Ramos (cell line): ENCODE results near the gene IDH3G.

Experiments
- in situ Hi-C: fragments of 300-500 bp; cut with MboI; formaldehyde crosslinking; loops from one replicate; pipeline ENCODE4 v1.14.3; 2022; ENCODE audit warnings: low sequenced_read_pairs; ENCODE audit not compliant: unreplicated experiment

The IDH3G gene

DNA sequence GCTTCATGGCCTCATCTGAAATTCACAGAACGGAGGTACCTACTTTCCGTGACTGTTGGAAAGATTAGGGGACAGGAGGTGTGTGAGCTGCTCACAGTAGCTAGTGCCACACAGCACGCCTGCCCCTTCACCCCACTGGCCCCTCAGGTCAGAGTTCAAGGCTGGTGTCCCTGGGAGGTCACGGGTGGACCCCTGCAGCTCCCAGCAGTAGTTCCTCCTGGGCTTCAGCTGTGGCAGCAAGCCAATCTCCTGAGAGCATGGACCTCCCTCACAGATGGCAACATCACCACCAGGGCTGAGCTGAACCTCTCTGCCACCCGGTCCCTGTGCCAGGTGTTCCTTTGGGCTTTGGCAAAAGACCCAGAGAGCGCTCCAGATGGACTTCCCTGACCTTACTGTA is 1.8 kb downstream of the IDH3G start:
- in situ Hi-C loops = loop anchor here (10.0 kb wide), 1 partner anchor 142 kb away; the partner anchor contains the start of gene NAA10

DNA sequence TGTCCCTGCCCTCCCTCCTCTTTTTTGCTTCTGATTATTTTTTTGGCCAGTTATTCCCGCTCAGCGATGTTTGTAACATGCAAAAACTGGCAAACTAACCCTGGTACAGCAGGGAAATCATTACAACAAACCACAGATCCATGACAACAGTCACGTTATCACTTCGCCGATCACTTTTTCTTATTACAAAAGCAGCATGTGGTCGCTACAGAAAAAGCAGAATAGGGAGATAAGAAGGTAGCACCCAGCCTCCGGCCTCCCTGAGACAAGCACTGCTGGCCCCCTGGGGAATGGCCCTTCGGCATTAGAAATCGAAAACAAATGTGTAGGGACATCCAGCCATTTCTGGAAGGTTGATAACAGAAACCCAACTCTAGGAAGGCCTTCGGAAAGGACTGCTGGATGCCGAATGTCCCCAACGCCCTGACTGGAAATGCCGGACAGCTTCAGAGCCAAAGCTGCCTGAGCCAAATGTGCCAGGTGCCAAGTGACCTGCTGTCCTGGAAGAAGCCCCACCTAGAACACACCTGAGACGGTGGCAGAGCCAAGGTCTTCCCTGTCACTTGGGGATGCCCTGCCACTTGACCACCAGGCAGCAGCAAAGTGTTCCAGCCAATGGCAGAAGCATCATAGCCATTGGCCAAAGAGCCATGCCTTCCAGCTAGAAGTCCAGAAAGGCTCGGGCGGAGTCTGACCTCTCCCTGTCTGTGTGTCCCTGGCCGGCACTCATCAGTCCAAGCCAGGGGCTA is 2.9 kb downstream of the IDH3G start:
- in situ Hi-C loops = loop anchor here (10.0 kb wide), 1 partner anchor 144 kb away; the partner anchor contains the start of gene NAA10

DNA sequence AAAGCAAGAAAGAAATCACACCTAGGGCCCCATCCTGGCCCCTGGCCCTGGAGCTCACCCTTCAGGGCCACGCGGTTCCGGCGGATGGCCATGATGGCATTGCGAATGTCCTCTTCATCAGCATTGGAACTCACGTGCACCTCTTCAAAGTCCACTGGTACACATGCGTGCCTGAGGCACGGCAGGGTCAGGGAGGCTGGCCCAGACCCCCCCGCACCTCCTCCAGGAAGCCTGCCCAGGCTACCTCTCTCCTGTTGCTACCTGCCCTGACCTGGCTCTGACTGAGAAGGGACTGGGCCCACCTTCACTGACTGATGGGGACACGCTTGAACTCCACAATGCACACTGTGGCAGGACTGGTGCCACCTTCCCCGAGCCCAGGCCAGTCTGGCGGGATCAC is 4.5 kb downstream of the IDH3G start:
- in situ Hi-C loops = loop anchor here (10.0 kb wide), 1 partner anchor 145 kb away; the partner anchor contains the start of gene NAA10

DNA sequence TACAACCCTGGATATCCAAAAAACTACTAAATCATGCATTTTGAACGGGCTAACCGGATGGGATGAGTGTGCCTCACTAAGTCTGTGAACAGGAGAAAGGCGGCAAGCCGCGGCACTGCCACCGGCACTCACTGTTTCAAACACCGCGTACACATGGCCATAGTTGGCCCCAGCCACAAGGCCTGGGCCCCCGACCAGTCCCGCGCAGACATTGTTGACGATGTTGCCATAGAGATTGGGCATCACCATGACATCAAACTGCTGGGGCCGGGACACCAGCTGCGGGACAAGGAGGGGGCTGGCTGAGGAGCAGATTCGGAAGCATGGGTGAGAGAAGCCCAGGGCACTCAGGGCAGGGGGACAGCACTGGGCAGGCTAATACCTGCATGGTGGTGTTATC is 7.5 kb downstream of the IDH3G start:
- in situ Hi-C loops = no loop called here

DNA sequence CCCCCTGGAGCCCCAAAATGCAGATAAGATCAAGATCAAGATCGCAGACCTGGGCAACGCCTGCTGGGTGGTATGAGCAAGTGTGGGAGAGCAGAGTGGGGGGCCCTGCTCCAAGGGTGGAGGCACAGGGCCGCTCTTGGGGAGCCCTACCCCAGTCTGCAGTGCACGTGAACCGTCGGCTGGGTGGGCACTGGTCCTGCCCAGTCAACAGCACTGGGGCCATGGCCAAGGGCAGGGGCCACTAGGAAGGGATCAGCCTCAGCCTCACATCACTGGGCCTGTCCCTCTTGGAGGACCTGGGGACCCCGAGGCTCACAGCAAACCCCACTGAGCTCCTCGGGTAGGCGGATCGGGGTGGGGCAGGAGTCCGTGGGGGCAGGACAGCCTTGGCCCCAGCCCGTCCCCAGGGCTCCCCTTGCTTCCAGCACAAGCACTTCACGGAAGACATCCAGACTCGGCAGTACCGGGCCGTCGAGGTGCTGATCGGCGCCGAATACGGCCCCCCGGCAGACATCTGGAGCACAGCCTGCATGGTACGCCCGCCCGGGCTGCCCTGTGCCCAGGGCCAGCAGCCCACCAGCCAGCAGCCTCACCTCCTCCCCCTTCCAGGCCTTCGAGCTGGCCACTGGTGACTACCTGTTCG is 9.7 kb downstream of the IDH3G start:
- in situ Hi-C loops = no loop called here

DNA sequence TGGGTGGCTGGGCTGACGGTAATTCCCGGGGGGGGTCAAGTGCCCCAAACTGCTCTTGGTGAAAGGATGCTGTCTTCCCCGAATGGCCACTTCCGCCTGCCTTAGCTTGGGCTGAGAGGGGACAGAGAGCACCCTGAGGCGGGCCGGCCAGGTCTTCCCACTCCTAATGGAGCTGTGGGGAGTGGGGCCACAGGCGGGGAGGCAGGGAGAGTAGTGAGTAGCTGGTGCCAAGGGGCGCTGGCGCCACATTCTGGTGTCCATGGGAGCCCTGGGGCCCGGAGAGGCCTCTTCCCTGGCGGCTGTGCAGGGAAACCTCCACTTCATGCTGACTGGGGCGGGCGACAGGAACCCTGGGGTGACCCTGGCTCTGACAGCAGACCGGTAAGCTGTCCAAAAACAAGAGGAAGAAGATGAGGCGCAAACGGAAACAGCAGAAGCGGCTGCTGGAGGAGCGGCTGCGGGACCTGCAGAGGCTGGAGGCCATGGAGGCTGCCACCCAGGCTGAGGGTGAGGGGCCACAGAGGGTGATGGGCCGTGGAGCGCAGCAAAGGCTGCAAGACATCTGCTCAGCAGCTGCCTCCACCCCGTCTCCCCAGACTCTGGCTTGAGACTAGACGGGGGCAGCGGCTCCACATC is 10.7 kb downstream of the IDH3G start:
- in situ Hi-C loops = no loop called here

DNA sequence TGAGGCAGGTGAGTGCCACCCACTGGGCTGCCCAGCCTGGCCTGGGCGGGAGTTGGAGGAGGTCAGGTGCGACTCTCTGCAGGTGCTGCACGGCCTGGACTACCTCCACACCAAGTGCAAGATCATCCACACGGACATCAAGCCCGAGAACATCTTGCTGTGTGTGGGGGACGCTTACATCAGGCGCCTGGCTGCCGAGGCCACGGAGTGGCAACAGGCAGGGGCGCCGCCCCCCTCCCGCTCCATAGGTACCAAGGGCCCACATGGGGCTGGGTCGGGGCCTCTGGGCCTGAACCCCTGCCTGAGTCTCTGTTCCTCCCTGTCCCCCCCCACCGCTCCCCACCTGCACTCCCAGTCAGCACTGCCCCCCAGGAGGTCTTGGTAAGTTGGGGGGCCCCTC is 11.3 kb downstream of the IDH3G start:
- in situ Hi-C loops = no loop called here

DNA sequence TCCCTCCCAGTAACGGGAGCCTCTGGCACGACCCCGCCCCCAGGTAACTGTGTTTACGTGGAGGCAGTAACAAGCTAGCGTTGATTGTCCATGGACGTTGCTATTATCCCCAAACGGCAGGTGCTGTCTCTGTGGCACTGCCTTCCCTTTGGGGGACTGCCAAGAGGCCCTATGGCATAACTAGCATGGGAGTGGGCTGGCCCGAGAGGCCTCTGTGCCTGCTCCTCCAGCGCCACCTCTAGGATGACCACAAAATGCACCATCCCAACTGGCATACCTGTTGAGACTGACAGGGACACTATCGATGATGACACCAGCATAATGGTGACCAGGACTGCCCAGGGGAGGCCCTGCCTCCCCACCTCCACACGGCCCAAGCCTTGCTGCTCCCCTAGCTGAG is 11.9 kb downstream of the IDH3G start:
- in situ Hi-C loops = no loop called here

DNA sequence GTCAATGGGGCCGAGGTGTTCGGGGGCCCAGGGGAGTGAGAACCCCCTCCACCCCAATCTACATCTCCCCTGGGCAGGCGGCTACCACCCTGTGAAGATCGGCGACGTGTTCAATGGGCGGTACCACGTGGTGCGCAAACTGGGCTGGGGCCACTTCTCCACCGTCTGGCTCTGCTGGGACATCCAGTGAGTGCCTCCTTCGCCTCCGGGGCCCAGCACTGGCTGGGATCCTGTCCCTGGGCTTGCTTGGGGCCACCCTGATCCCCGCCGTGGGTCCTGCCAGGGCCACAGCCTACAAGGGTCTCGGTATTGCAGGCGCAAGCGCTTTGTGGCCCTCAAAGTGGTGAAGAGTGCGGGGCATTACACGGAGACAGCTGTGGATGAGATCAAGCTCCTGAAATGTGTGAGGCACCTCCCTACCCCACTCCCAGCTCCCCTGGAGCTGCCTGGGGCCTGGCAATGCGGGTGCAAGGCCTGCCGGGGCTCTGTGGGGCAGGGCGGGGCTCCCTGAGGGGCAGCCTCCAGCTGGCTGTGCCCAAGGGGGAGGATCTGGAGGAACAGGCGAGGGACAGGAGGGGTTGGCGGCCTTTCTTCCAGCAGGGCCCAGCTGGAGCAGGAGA is 12.6 kb downstream of the IDH3G start:
- in situ Hi-C loops = no loop called here

DNA sequence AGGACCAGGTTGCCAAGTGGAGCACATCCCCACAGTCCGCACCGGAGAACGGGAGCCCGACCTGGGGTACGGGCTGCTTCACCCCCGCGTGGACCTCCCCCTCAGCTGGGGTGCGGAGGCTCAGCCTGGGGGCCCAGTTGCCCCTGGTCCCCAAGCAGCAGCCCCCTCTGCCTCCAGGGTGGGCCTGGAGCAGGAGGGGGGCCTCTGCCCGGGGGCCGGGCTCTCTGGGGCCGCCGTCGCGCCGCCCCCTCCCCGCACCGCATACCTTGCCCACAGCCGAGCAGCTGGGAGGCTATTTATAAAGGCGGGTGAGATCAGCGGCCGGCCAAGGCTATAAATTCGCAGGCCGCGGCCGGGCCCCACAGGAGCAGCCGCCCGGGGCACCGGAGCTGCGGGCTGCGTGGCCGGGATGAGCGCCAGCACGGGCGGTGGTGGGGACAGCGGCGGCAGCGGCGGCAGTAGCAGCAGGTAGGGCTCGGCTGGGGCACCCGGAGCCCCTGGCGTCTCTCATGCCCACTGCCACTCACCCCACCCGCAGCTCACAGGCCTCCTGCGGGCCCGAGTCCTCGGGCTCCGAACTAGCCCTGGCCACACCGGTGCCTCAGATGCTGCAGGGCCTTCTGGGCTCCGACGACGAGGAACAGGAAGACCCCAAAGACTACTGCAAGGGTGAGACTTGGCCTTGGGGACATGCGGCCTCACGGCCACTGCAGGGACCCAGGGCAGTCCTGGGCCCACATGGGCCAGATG is 13.3 kb downstream of the IDH3G start, which contains the start of gene SRPK3:
SRPK3 (plus strand) TSS at position 364 of the 750 bp plus-strand sequence; CDS start at position 410, 46 bp downstream.
- in situ Hi-C loops = no loop called here

DNA sequence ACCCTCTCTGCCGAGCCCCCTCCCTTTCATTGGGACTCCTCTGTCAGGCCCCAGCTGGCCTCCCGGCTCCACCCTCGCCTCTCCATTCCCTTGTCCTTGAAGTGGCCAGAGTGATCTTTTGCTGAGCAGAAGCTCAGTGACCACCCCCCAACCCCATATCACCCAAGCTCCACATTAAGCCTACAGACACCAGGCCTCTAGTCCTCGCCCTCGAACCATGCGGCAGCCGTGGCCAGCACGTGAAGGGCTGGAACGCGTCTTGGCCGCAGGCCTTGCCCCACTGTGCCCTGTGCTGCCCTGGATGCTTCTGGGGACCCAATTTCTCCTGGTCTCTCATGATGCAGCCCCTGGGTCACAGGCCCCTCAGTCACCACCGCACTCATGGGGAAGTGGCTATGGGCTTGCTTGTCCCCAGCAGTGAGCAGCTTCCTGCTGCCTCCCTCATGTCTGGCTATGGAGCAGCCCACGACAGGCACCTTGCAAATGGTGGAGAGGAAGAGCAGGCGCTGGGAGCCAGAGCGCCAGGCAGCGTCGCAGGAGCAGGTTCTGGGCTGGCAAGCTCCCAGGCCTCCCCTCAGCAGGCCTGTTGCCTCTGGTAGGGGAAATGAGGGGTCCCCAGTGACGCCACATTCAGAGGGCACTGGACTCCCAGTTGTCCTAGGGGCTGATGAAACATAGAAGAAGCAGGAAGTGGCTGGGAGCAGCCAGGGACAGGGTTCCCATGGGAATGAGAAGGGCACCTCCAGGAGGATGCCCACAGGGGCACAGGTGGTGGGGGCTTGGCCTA is 14.1 kb downstream of the IDH3G start:
- in situ Hi-C loops = no loop called here

DNA sequence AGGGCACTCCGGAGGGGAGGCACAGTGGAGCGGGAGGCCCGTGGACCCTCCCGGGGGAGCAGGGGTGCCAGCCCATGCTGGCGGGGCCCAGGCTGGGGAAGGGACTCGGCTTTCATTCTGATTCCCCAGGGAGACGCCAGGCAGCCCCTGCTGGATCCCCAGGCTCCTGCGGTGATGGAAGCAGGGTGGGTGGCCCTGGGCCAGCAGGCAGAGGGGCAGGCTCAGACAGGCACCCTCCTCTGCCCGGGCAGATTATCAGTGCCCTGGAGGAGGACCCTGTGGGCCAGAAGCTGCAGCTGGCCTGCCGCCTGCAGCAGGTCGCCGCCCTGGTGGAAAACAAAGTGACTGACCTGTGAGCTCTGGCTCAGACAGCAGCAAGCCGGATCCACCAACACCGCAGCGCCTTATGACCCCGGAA is 15.5 kb downstream of the IDH3G start:
- in situ Hi-C loops = no loop called here

DNA sequence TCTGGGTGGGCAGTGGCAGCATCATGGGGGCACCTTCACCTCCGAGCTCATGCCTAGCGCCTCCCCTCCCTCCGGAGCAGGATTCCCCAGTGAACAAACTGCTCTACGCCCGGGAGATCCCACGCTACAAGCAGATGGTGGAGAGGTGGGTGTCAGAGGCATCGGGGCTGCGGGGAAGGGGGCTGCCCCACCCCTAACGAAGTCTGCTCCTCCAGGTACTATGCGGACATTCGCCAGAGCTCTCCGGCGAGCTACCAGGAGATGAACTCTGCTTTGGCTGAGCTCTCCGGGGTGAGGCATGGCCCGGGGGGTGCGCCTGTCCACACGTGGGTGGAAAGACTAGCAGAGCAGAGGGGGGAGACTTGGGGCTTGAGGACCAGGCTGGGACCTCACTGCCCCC is 16.0 kb downstream of the IDH3G start:
- in situ Hi-C loops = no loop called here

DNA sequence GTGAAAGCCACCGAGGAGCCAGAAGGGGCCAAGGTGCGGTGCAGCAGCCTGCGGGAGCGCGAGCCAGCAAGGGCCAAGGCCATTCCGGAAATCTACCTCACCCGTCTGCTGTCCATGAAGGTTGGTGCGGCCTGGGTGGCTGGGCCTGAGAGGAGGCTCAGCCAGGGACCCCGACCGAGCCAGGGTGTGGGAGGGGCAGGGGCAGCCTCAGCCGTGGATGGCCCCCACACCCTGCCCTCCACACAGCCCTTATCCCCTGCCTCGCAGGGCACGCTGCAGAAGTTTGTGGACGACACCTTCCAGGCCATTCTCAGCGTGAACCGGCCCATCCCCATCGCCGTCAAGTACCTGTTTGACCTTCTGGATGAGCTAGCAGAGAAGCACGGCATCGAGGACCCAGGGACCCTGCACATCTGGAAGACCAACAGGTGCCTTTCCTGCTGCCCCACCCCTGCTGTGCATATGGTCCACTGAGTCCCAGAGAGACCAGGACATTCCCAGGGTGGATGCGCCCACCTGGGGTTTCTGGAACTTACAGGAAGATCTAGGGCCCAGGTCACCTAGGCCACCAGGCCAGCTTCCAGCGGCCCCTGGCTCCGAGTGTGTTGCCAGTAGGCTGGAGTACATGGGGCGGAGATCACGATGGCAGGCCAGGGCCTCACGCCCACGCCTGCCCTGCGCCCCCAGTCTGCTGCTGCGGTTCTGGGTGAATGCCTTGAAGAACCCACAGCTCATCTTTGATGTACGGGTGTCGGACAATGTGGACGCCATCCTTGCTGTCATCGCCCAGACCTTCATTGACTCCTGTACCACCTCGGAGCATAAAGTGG is 16.7 kb downstream of the IDH3G start:
- in situ Hi-C loops = no loop called here

DNA sequence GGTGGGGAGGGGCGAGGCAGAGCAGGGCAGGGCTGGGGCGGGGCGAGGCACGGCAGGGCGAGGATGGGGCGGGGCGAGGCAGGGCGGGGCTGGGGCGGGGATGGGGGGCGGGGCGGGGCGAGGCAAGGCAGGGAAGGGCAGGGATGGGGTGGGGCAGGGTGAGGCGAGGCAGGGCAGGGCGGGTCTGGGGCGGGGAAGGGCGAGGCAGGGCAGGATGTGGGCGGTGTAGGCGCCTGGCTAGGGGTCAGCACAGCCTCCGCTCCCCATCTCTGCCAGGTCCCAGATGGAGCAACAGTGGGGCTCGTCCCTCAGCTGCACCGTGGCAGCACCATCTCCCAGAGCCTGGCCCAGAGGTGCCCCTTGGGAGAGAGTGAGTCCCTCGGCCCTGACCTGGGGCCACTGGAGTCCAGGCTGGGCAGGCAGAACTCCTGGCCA is 17.5 kb downstream of the IDH3G start:
- in situ Hi-C loops = no loop called here

DNA sequence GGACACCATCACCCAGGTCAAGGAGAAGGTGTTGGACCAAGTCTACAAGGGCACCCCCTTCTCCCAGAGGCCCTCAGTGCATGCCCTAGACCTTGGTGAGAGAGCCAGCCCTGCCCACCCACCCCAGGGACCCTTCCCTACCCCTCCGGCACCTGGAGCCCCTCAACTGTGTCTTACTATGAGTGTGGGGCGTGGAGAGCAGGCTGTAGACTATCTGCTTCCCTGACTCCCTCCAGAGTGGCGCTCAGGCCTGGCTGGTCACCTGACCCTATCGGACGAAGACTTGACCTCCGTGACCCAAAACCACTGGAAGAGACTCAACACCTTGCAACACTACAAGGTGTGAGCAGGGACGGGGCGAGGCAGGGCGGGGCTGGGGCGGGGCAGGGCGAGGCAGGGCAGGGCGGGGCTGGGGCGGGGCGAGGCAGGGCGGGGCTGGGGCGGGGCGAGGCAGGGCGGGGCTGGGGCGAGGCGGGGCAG is 18.0 kb downstream of the IDH3G start:
- in situ Hi-C loops = no loop called here

DNA sequence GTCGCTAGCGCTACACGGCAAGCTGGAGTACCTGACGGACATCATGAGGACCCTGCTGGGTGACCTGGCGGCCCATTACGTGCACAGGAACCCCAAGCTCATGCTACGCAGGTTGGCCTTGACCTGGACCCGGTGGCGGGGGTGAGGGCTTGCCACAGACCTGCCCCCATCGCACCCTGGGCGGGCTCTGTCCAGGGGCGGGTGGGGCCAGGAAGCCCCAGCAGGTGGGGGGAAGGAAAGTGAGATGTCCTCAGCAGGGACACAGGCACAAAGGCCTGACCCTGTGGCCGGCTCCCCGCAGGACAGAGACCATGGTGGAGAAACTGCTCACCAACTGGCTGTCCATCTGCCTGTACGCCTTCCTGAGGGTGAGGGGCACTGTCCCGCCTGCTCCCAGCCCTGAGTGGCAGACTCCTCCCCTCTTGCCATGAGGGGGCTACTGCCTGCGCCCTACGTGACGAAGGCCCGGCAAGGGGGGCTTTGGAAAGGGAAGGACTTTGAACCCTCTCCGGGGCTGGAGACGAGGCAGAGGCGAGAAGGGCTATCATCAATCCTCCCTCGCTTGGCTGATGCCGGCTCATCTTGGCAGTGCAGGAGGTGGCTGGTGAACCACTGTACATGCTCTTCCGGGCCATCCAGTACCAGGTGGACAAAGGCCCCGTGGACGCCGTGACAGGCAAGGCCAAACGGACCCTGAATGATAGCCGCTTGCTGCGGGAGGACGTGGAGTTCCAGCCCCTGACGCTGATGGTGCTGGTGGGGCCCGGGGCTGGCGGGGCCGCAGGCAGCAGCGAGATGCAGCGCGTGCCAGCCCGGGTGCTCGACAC is 18.7 kb downstream of the IDH3G start:
- in situ Hi-C loops = no loop called here
